Upper lobe of left lung (tissue), 4 donors: ENCODE data around the gene EXTL2.

Source experiments
- EP300 ChIP-seq, 4 donors: sonication (generic); formaldehyde crosslinking; IDR thresholded peaks; one replicate each; pipeline ENCODE4 v1.5.1; 2017; ENCODE audit warnings: antibody characterized with exemption in 4 of 4, control low read depth in 2 of 4
- TF ChIP-seq, protein P1 (sequence below), 6 experiments: fragments of 450-650 bp in 4 of 6; fragments of 200-600 bp in 2 of 6; sonication (generic) in 2 of 6; IDR thresholded peaks; one replicate each; pipeline ENCODE4 v1.5.1; 2016 to 2019; ENCODE audit warnings: antibody characterized with exemption in 6 of 6

DNA sequence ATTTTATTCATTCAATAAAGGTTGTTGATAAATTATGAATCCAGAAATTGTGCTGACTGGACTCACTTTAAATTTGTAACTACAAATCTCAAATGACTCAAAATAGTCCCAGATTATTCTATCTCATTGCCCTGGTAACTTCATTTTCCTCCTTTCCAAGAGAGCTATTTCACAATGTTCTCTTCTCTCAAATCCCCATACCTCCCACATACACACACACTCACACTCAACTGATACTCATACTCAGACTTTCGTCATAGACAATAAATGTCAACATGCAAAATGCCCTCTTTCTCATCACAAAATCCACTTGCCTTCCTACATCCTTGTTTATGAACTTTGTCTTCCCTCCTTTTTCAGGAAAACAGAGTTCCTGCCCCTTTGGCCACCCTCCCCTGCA lies 33.3 kb downstream of the EXTL2 start:
- TF ChIP-seq EP300 (IDR thresholded peaks at IDR 0.05): no peak
- TF ChIP-seq, protein P1, sequence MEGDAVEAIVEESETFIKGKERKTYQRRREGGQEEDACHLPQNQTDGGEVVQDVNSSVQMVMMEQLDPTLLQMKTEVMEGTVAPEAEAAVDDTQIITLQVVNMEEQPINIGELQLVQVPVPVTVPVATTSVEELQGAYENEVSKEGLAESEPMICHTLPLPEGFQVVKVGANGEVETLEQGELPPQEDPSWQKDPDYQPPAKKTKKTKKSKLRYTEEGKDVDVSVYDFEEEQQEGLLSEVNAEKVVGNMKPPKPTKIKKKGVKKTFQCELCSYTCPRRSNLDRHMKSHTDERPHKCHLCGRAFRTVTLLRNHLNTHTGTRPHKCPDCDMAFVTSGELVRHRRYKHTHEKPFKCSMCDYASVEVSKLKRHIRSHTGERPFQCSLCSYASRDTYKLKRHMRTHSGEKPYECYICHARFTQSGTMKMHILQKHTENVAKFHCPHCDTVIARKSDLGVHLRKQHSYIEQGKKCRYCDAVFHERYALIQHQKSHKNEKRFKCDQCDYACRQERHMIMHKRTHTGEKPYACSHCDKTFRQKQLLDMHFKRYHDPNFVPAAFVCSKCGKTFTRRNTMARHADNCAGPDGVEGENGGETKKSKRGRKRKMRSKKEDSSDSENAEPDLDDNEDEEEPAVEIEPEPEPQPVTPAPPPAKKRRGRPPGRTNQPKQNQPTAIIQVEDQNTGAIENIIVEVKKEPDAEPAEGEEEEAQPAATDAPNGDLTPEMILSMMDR (IDR thresholded peaks at IDR 0.05): no peak
